ENCODE data around the gene IL1RL2. TPM values are rescaled to one million over a fixed set of nuclear protein-coding genes. Genes with fewer than 3 reads are reported as not detected.

IL1RL2 gene
- total RNA-seq, 4 donors from 2014 or later, result 2.2 to 6.2 (median 3.7) TPM

- Histone ChIP-seq H3K27me3 (no peaks in the 10 kb centered on the region), H3K4me3 (replicated peaks in 1 of 3) (no peak overlapping the region), H3K9me3 (no peaks in the 10 kb centered on the region), H3K27ac (no peak overlapping the region), H3K4me1 (peaks cover 0 to 4% of the 10 kb centered on the region in 2 donors), H3K36me3 (no peaks in the 10 kb centered on the region)
- intact Hi-C loops (cut with DNase I), result loop anchor here (10.0 kb wide), 1 partner anchor 193 kb away; no protein-coding TSS in a partner anchor
- no peak for TF ChIP-seq POLR2A (IDR thresholded peaks at IDR 0.05)
- no peak for TF ChIP-seq CTCF (IDR thresholded peaks at IDR 0.05)
- DNase-seq, result no peak
- 96 to 98% methylated on average over 2 of the region's 2 CpGs for whole genome bisulfite sequencing, 2 donors
Observed at GRCh38 chr2:102252236-102252635, 65.4 kb downstream of the IL1RL2 start.

GRCh38 chr2:102253140-102253752 is 66.4 kb downstream of the IL1RL2 start:
- H3K27me3 ChIP-seq, result no peaks in the 10 kb centered on the region
- peaks cover 0 to 4% of the 10 kb centered on the region in 2 donors for H3K4me1 ChIP-seq
- H3K4me3 ChIP-seq (replicated peaks in 1 of 3), result no peak overlapping the region
- H3K27ac ChIP-seq, result no peak overlapping the region
- no peaks in the 10 kb centered on the region for H3K36me3 ChIP-seq
- H3K9me3 ChIP-seq, result no peaks in the 10 kb centered on the region
- no peak for DNase-seq
- intact Hi-C loops (cut with DNase I), result loop anchor here (10.0 kb wide), 1 partner anchor 192 kb away; no protein-coding TSS in a partner anchor
- WGBS, 2 donors, result 83% methylated on average over 1 of the region's 1 CpG
- TF ChIP-seq CTCF (IDR thresholded peaks at IDR 0.05) (no peak), POLR2A (IDR thresholded peaks at IDR 0.05) (no peak)

GRCh38 chr2:102253753-102254150 is 66.9 kb downstream of the IL1RL2 start:
- Histone ChIP-seq H3K27me3 (no peaks in the 10 kb centered on the region), H3K4me3 (replicated peaks in 1 of 3) (no peak overlapping the region), H3K27ac (no peak overlapping the region), H3K4me1 (peaks cover 0 to 4% of the 10 kb centered on the region in 2 donors), H3K9me3 (no peaks in the 10 kb centered on the region), H3K36me3 (no peaks in the 10 kb centered on the region)
- 67 to 69% methylated on average over 2 of the region's 2 CpGs for WGBS, 2 donors
- intact Hi-C loops (cut with DNase I), result loop anchor here (10.0 kb wide), 1 partner anchor 191 kb away; no protein-coding TSS in a partner anchor
- TF ChIP-seq POLR2A (IDR thresholded peaks at IDR 0.05), result no peak
- no peak for TF ChIP-seq CTCF (IDR thresholded peaks at IDR 0.05)
- DNase-seq, result no peak

- Histone ChIP-seq H3K9me3 (no peaks in the 10 kb centered on the region), H3K27ac (no peak overlapping the region), H3K27me3 (no peaks in the 10 kb centered on the region), H3K36me3 (no peaks in the 10 kb centered on the region), H3K4me1 (peaks cover 0 to 3% of the 10 kb centered on the region in 2 donors), H3K4me3 (replicated peaks in 1 of 3) (no peak overlapping the region)
- no peak for DNase-seq
- no peak for TF ChIP-seq CTCF (IDR thresholded peaks at IDR 0.05)
- no peak for TF ChIP-seq POLR2A (IDR thresholded peaks at IDR 0.05)
- intact Hi-C loops (cut with DNase I), result loop anchor here (10.0 kb wide), 1 partner anchor 189 kb away; no protein-coding TSS in a partner anchor
Observed at GRCh38 chr2:102256276-102256675, 69.5 kb downstream of the IL1RL2 start.

- H3K27ac ChIP-seq, result no peak overlapping the region
- H3K4me1 ChIP-seq, result no peaks in the 10 kb centered on the region
- intact Hi-C loops (cut with DNase I), result loop anchor here (10.0 kb wide), 1 partner anchor 188 kb away; no protein-coding TSS in a partner anchor
- TF ChIP-seq CTCF (IDR thresholded peaks at IDR 0.05), result no peak
- TF ChIP-seq POLR2A (IDR thresholded peaks at IDR 0.05), result no peak
- no peaks in the 10 kb centered on the region for H3K9me3 ChIP-seq
- H3K4me3 ChIP-seq (replicated peaks in 1 of 3), result no peak overlapping the region
- 82 to 88% methylated on average over 5 of the region's 5 CpGs for WGBS, 2 donors
- no peak for DNase-seq
- no peaks in the 10 kb centered on the region for H3K36me3 ChIP-seq
- H3K27me3 ChIP-seq, result no peaks in the 10 kb centered on the region
Observed at GRCh38 chr2:102256874-102257462, 70.1 kb downstream of the IL1RL2 start.

All from thyroid gland (tissue), 4 donors.